ENCODE results near the gene TAS1R3.

The TAS1R3 gene

DNA sequence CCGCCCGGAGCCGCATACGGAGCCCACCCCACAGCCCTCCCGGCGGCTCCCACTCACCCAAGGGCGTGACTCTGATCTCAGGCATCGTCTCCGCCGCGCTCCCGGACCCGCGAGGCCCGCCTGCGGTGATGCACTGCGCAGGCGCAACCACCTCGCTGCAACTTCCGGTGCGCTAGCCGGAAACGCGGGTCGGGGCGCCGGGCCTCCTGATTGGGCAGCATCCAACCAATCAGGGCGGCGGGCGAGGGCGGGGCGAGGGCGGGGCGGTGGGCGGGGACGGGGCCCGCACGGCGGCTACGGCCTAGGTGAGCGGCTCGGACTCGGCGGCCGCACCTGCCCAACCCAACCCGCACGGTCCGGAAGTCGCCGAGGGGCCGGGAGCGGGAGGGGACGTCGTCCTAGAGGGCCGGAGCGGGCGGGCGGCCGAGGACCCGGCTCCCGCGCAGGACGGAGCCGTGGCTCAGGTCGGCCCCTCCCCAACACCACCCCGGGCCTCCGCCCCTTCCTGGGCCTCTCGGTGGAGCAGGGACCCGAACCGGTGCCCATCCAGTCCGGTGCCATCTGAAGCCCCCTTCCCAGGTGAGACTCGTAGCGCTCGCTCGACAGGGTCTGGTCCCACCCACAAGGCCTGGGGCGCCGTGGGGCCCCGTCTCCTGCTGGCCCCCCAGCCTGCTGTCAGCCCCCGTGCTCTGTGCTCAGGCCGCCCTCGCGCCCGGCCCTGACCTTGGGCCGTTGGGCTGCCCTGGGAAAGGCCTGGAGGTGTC, 6.4 kb upstream of the TAS1R3 start, which contains the start of the genes CPTP and INTS11:
CPTP (plus strand) TSS at position 279 of the 764 bp plus-strand sequence. CDS start 2,109 bp downstream, outside the sequence.
INTS11 (minus strand) TSS at position 137 of the 764 bp plus-strand sequence; CDS start at position 85, 52 bp downstream.
- peak; percentile 94 for DNase-seq

DNA sequence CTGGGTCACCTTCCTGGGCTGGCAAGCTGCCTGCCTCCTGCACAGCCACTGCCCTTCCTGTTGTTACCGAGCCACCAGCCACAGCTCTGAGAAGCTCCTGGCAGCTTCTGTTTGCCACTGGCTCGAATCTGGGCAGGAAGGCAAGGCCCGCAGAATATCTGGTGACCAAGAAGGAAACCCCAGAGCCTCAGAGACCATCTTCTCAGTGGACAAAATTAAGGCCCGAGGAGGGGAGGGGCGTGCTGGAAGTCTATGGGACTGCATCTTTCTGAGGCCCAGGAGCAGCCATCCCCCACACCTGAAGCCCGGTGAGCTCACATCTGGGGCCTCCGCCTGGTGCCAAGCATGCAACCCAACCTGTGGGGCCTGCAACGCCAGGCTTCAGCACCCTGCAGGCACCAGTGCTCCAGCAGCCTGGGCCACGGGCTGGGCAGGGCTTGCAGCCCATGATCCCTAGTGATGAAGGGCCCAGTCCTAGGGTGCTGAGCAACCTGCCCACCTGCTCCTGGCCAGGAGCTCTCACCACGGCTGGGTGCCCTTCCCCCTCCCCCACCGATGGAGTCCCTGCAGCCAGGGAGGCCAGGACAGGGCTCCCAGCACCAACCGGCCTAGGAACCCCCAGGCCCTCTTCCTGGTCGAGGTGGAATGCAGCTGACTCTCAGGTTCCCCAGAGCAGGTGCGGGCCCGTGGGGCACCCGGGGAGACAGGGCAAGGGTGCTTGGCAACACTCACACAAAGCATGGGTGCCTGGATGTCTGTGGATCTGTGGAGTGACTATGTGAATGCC, 5.6 kb upstream of the TAS1R3 start:
- DNase-seq, result peak; percentile 23

DNA sequence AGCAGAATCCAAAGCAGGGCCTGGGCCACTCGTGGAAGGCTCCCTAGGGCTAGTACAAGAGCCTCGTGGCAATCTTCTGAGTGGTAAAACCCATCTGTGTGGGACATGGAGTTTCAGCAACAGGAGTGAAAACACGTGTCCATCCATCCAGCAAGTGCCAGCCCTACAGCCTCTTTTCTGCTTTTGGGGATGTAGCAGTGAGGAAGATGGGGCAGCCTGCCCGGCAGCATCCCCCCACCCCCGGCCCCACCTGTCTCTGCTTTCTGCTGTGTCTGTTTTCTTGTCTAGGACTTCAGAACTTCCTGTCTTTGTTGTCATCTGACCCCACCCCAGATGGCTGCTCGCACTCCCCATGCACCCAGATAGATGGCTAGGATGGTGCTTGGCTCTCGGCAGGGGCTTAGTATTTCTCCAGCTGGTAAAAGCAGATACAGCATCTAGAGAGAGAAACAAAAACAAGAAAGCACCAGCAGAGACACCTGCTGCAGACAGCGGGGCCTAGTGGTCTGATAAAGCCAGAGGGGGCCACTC, 4.9 kb upstream of the TAS1R3 start:
- DNase-seq, result no peak

DNA sequence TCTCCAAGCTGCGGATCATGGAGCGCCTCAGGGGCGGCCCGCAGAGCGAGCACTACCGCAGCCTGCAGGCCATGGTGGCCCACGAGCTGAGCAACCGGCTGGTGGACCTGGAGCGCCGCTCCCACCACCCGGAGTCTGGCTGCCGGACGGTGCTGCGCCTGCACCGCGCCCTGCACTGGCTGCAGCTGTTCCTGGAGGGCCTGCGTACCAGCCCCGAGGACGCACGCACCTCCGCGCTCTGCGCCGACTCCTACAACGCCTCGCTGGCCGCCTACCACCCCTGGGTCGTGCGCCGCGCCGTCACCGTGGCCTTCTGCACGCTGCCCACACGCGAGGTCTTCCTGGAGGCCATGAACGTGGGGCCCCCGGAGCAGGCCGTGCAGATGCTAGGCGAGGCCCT, 3.8 kb upstream of the TAS1R3 start:
- no peak for DNase-seq

DNA sequence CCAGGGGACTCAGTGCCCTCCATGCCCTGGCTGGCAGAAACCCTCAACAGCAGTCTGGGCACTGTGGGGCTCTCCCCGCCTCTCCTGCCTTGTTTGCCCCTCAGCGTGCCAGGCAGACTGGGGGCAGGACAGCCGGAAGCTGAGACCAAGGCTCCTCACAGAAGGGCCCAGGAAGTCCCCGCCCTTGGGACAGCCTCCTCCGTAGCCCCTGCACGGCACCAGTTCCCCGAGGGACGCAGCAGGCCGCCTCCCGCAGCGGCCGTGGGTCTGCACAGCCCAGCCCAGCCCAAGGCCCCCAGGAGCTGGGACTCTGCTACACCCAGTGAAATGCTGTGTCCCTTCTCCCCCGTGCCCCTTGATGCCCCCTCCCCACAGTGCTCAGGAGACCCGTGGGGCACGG, 2.8 kb upstream of the TAS1R3 start:
- DNase-seq, result no peak

DNA sequence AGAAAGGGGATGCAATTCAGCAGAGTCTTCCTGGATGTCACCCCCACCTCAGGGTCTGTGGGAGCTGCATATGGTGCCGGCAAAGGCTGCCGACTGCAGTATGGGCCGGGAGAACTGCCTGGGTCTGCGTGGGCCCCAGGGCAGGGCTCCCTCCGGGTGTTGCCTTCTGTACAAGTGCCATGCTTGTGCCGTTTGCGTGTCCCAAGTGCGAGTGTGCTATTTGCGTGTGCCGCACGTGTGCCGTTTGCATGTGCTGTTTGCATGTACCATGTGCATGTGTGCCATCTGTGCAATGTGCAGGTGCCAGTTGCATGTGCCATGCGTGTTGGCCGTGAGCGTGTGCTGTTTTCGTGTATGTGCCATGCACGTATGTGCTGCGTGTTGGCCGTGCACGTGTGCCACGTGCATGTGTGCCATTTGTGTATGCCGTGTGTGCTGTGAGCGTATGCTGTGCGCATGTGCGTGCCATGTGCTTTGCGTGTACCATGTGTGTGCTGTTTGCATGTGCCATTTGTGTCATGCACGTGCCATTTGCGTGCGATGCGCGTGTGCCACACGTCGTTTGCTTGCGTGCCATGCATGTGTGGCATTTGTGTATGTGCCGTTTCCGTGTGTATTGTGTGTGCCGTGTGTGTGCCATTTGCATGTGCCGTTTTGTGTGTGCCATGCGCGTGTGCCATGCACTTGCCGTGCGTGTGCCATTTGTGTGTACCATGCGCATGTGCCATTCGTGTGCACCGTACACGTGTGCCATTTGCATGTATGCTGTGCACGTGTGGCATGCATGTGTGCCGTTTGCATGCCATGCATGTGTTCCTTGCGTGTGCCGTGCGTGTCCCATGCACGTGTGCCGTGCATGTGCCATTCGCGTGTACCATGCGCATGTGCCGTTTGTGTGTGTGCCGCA, 1.5 kb upstream of the TAS1R3 start:
- no peak for DNase-seq

DNA sequence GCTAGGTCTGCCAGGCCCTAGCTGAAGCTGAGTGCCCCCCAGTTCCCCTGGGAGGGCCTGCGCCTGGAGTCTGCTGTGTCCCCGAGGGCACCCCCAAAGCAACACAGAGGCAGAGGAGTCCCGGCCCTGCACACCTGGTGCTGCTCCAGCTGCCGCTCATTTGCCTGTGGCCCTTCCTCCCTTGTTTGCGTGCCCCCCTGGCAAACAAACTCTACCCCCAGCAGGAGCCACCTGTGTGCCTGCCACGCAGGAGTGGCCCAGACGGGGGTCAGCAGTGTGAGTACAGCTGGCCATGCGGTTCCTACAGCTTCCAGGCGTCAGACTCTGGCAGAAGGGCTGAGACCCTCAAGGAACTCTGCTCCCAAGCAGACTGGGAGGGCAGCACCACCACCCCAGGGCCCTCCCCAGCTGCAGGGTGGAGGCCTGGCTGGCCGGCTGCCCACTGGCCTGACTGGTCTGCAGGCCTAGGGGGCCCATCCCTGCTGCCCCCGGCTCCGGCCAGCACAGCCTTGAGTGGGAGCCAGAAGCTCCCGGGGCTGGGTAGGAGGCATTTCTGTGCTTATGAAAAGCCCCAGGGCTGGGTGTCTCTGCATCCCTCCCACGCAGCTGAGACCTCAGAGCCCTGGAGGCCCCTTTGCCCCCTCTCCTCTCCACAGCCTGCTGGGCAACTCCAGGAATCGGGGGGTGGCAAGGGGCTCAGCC, 563 bp upstream of the TAS1R3 start:
- no peak for DNase-seq

DNA sequence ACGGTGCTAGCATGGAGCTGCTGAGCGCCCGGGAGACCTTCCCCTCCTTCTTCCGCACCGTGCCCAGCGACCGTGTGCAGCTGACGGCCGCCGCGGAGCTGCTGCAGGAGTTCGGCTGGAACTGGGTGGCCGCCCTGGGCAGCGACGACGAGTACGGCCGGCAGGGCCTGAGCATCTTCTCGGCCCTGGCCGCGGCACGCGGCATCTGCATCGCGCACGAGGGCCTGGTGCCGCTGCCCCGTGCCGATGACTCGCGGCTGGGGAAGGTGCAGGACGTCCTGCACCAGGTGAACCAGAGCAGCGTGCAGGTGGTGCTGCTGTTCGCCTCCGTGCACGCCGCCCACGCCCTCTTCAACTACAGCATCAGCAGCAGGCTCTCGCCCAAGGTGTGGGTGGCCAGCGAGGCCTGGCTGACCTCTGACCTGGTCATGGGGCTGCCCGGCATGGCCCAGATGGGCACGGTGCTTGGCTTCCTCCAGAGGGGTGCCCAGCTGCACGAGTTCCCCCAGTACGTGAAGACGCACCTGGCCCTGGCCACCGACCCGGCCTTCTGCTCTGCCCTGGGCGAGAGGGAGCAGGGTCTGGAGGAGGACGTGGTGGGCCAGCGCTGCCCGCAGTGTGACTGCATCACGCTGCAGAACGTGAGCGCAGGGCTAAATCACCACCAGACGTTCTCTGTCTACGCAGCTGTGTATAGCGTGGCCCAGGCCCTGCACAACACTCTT, 1.1 kb downstream of the TAS1R3 start:
- no peak for DNase-seq

DNA sequence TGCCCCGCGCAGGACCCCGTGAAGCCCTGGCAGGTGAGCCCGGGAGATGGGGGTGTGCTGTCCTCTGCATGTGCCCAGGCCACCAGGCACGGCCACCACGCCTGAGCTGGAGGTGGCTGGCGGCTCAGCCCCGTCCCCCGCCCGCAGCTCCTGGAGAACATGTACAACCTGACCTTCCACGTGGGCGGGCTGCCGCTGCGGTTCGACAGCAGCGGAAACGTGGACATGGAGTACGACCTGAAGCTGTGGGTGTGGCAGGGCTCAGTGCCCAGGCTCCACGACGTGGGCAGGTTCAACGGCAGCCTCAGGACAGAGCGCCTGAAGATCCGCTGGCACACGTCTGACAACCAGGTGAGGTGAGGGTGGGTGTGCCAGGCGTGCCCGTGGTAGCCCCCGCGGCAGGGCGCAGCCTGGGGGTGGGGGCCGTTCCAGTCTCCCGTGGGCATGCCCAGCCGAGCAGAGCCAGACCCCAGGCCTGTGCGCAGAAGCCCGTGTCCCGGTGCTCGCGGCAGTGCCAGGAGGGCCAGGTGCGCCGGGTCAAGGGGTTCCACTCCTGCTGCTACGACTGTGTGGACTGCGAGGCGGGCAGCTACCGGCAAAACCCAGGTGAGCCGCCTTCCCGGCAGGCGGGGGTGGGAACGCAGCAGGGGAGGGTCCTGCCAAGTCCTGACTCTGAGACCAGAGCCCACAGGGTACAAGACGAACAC, 1.8 kb downstream of the TAS1R3 start:
- no peak for DNase-seq

DNA sequence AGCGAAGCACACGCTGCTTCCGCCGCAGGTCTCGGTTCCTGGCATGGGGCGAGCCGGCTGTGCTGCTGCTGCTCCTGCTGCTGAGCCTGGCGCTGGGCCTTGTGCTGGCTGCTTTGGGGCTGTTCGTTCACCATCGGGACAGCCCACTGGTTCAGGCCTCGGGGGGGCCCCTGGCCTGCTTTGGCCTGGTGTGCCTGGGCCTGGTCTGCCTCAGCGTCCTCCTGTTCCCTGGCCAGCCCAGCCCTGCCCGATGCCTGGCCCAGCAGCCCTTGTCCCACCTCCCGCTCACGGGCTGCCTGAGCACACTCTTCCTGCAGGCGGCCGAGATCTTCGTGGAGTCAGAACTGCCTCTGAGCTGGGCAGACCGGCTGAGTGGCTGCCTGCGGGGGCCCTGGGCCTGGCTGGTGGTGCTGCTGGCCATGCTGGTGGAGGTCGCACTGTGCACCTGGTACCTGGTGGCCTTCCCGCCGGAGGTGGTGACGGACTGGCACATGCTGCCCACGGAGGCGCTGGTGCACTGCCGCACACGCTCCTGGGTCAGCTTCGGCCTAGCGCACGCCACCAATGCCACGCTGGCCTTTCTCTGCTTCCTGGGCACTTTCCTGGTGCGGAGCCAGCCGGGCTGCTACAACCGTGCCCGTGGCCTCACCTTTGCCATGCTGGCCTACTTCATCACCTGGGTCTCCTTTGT, 2.6 kb downstream of the TAS1R3 start:
- no peak for DNase-seq

DNA sequence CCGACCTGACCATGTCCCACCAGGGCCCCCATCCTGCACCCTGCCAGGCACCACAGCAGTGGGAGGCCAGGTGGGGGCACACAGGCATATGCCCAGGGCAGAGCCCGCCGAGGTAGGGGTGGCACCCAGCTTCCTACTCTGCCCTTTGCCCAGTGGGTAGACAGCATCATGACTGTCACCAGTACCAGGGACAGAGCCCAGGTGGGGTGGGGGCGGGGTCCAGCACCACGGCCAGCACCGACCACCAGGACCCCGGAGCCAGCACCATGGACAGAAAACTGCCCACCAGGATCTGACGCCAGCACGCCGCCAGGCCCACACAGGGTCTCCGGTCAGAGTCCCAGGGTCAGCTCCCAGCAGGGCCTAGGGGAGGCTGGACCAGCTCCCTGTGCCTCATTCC, 3.8 kb downstream of the TAS1R3 start:
- no peak for DNase-seq

DNA sequence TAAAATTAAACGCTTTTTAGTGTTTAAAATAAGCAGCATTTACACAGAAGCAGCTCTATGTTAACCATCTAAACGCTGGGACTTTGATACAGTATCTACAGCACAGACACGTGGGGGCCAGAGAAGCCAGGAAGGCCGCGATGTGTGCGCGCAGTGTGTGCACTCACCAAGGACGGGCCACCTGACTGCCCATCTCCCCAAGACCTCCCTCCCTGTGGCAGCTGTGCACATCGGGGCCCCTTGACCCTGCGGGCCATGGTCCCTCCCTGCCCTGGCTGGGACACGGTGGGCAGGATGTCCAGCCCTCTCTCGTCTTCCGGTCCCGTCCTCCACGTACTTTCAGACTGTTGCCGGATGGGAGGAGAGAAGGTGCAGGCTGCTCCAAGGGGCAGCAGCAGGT, 4.2 kb downstream of the TAS1R3 start:
- DNase-seq, result no peak

DNA sequence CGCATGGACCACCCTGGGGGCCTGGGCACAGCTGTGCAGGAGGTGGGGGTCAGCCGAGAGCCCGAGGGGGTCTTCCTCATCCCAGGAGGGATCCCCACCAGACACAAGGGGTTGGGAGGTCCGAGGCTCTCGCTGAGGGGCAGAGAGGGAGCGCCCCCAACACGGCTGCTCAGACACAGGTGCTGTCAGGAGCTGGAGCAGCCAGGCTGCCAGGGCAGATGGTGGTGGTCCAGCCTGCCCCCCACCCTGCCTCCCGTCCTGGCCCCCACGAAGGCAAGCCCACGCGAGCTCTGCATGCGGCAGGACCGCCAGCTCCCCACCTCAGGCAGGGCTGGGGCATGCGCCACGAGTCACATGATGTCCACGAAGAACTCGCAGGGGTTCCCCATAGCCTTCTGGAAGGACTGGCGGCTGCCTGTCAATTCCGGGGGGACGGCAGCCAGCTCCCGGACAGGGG, 4.7 kb downstream of the TAS1R3 start:
- DNase-seq, result no peak

DNA sequence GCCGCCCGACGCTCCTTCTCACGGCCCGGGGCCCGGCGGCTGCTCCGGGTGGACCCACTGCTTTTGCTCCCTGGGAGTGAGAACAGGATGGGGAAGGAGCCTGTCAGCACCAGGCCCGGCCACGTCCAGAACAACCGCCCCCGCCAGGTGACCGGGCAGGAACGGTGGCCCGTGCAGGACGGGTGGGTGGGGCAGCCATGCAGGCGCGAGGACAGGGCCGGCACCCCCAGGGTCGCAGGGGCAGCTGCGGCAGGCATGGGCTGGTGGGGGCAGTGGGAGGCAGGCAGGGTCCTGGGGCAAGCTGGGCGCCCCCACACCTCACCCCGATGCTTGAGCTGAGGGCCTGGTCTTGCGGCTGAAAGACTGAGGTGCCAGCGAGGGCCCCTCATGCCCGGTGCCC, 5.4 kb downstream of the TAS1R3 start:
- DNase-seq, result no peak

DNA sequence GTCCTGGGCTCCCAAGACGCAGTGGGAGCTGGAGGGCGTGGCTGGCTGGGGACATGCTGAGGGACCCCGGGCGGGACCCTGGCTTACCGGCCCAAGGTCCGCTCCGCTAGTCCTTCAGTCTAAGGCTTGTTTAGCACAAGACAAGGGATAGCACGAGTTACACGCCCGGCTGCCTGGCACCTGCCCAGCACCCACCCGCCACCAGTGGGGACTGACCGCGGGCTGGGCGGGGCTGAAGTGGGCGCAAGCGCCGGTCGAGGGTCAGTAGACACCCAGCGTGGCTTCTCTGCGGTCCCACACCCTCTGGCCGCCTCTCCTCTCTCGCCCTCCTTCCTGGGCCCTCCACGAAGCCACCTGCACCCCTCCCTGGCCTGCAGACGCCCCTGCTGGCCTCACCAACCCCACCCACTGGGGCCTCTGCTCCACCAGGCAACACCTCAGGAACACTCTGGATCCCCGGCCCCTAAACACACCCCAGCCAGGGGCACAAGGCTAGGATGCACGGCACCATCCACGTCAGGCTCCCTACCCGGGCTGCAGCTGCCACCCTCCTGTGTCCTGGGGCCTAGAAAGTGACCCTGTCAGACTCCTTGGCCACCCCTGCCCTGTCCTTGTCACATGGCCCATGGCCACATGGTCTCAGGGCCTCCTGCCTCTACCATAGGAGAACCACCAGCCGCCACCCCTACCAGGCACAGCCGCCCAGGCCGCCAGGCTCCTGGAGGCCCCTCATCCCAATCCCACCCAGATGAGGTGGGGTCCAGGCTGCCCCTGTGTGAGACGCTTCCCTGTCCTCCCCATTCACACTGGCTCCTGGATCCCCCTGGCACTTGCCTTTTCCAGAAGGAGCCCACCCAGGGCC, 6.1 kb downstream of the TAS1R3 start:
- DNase-seq, result no peak

DNA sequence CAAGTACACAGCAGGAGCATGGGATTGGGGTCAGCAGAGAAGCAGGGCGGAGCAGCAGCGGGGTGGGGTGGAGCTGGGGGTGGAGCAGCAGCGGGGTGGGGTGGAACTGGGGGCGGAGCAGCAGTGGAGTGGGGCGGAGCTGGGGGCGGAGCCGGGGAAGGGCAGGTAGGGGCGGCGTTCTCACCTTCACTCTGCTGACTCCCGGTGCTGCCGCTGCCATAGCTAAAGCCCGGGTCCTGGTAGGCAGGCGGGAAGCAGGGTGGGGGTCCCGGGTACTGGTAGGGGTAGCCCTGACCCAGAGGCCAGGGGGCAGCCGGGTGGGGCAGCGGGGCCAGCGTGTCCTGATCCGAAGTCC, 6.7 kb downstream of the TAS1R3 start:
- no peak for DNase-seq

DNA sequence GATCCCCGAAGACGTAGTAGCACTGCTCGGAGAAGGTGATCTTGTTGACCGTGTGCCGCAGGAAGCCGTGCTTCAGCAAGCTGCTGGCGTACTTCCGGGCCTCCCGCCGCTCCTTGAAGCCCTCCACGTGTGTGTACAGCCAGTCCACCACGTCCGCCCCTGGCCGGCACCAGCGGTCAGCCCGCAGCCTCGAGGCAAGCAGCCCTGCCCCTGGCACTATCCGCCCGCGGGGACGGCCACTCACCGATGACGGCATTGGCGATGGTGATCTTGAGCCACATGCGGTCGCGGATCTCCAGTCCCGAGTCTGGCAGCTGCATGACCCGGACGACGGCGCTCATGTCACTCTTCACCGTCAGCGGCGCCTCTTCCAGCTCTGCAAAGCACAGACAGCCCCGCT, 7.2 kb downstream of the TAS1R3 start:
- no peak for DNase-seq

DNA sequence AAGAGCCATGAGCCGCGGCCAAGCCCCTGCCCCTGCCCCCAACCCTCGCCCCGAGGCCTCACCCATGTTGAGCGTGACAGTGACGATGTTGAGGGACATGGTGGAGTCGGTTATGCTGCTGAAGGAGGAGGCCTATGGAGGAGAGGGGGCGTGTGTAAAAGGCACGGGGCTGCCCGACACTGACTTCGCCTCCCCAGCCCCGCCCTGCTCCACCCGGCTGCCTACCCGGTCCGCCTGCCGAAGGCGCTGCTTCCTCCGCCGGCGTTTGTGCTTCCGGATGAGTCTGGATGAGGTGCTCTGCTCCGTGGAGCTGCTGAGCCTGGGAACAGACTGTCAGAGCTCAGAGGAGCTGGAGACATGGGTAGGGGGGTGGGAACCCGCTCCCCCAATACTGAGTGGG, 9.1 kb downstream of the TAS1R3 start:
- DNase-seq, result no peak

All from OCI-M1 (cell line).